ENCODE data around the gene SRP68.

DNA sequence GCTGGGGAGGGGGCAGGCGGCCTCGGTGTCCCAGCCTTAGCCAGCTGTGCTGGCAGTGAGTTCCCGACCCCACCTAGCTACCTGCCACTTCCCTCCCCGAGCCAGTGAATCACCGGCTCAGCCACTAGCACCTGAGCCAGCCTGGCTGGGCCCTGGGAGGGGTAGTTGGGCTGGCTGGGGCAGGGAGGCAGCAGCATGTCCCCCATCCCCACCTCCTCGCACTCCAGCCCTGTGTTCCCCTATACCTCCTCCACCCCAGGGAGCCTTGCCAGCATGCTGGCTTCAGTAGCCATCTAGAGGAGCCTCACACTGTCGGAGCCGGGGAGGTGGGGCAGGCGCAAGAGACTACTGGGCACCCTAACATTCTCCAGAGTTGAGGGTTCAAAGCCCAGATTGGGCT is 48.0 kb downstream of the SRP68 start:
- TF ChIP-seq EZH2 (IDR thresholded peaks at IDR 0.05) = no peak
- TF ChIP-seq POLR2AphosphoS5 (IDR thresholded peaks at IDR 0.05; ENCODE audit: borderline replicate concordance, low read depth, low read length) = no peak
- no peak for TF ChIP-seq FOXP2 (optimal IDR thresholded peaks at IDR 0.05; ENCODE audit: control extremely low read depth, extremely low read length, insufficient read depth)
